Liver (tissue), 9 donors: ENCODE results near the gene RNF144B. TPM values are rescaled to one million over a fixed set of nuclear protein-coding genes. Genes with fewer than 3 reads are reported as not detected.

ENCODE experiments used
- DNase-seq: peaks from one replicate; pipeline ENCODE4 v3.0.0-alpha.2; 2017; ENCODE audit warnings: low spot score
- H3K27ac ChIP-seq, 2 donors: one replicate each; pipeline ENCODE4 v1.7.0; 2013; ENCODE audit warnings: inconsistent platforms in 2 of 2, low read length in 2 of 2, control low read depth in 1 of 2, low read depth in 1 of 2, mild to moderate bottlenecking in 1 of 2
- H3K27me3 ChIP-seq, 4 donors: one replicate each; pipeline versions ENCODE4 v1.6.1 to v1.7.0; 2013; ENCODE audit warnings: low read length in 3 of 4, inconsistent platforms in 1 of 4, mild to moderate bottlenecking in 1 of 4, moderate library complexity in 1 of 4; ENCODE audit not compliant: control insufficient read depth in 4 of 4, insufficient read depth in 4 of 4
- H3K36me3 ChIP-seq, 4 donors: one replicate each; pipeline versions ENCODE4 v1.6.1 to v1.7.0; 2013; ENCODE audit warnings: low read length in 3 of 4, mild to moderate bottlenecking in 3 of 4, low read depth in 1 of 4, moderate library complexity in 1 of 4; ENCODE audit not compliant: control insufficient read depth in 4 of 4, insufficient read depth in 3 of 4
- H3K4me1 ChIP-seq, 4 donors: one replicate each; pipeline versions ENCODE4 v1.6.1 to v1.7.0; 2013; ENCODE audit warnings: low read length in 3 of 4, mild to moderate bottlenecking in 3 of 4, moderate library complexity in 1 of 4; ENCODE audit not compliant: control insufficient read depth in 4 of 4, insufficient read depth in 4 of 4
- H3K4me3 ChIP-seq, 3 donors: one replicate each; pipeline versions ENCODE4 v1.6.1 to v1.7.0; 2013; ENCODE audit warnings: low read length in 3 of 3, control low read depth in 1 of 3, low read depth in 1 of 3, mild to moderate bottlenecking in 1 of 3
- H3K9ac ChIP-seq, 2 donors: one replicate each; pipeline ENCODE4 v1.7.0; 2013; ENCODE audit warnings: low read length in 2 of 2, mild to moderate bottlenecking in 2 of 2, moderate library complexity in 2 of 2, control low read depth in 1 of 2, low read depth in 1 of 2
- H3K9me3 ChIP-seq, 4 donors: one replicate each; pipeline versions ENCODE4 v1.6.1 to v1.7.0; 2013; ENCODE audit warnings: low read length in 3 of 4; ENCODE audit not compliant: control insufficient read depth in 4 of 4
- FOXA2 ChIP-seq: IDR thresholded peaks from 2 replicates; pipeline ENCODE4 v1.6.1; 2016; ENCODE audit warnings: antibody characterized with exemption
- GABPA ChIP-seq, 2 donors: IDR thresholded peaks in 1 of 2; conservative IDR thresholded peaks in 1 of 2; 2 replicates each; pipeline ENCODE4 v1.6.1; 2016; ENCODE audit warnings: antibody characterized with exemption in 2 of 2, mild to moderate bottlenecking in 1 of 2, moderate library complexity in 1 of 2
- HNF4A ChIP-seq, 2 donors: conservative IDR thresholded peaks; 2 replicates each; pipeline ENCODE4 v1.6.1; 2016; ENCODE audit warnings: antibody characterized with exemption in 2 of 2, mild to moderate bottlenecking in 2 of 2
- HNF4G ChIP-seq: IDR thresholded peaks from 2 replicates; pipeline ENCODE4 v1.6.1; 2016; ENCODE audit warnings: antibody characterized with exemption
- JUND ChIP-seq, 2 donors: IDR thresholded peaks; 2 replicates each; pipeline ENCODE4 v1.6.1; 2016; ENCODE audit warnings: antibody characterized with exemption in 2 of 2
- NR2F2 ChIP-seq: IDR thresholded peaks from 2 replicates; pipeline ENCODE4 v1.6.1; 2016; ENCODE audit warnings: antibody characterized with exemption
- RAD21 ChIP-seq, 2 donors: IDR thresholded peaks; 2 replicates each; pipeline ENCODE4 v1.6.1; 2016; ENCODE audit warnings: antibody characterized with exemption in 2 of 2, mild to moderate bottlenecking in 2 of 2
- RXRA ChIP-seq, 2 donors: IDR thresholded peaks; 2 replicates each; pipeline ENCODE4 v1.6.1; 2017 to 2018; ENCODE audit warnings: antibody characterized with exemption in 2 of 2, mild to moderate bottlenecking in 1 of 2
- SP1 ChIP-seq: IDR thresholded peaks from 2 replicates; pipeline ENCODE4 v1.6.1; 2018; ENCODE audit warnings: antibody characterized with exemption, mild to moderate bottlenecking
- TAF1 ChIP-seq: conservative IDR thresholded peaks from 2 replicates; pipeline ENCODE4 v1.6.1; 2016; ENCODE audit warnings: antibody characterized with exemption, mild to moderate bottlenecking
- YY1 ChIP-seq: IDR thresholded peaks from 2 replicates; pipeline ENCODE4 v1.6.1; 2016; ENCODE audit warnings: antibody characterized with exemption, mild to moderate bottlenecking
- WGBS: extraction: QIAGEN DNeasy Blood & Tissue Kit; methylation state at CpG from one replicate; pipeline ENCODE4 v1.1.7; 2013; 5-methylcytosine and 5-hydroxymethylcytosine counted together
- polyA plus RNA-seq, 2 donors: library from polyadenylated mRNA; stranded (reverse) in 1 of 2; unstranded in 1 of 2; fragments of 200-250 nt in 1 of 2; fragments of >200 nt in 1 of 2; fragmentation: Nextera tagmentation in 1 of 2; extraction: Ambion mirVana in 1 of 2; gene quantifications; one replicate each; pipeline versions ENCODE4 v1.2.1 to v1.2.3, GENCODE V29; 2013 to 2015
- total RNA-seq, 2 donors: library from RNA; depleted of rRNA; stranded (reverse); fragments of >200 nt; gene quantifications; one replicate each; pipeline ENCODE4 v1.2.3, GENCODE V29; 2014
- TF ChIP-seq, protein P1 (sequence below): fragments of 150-350 bp; IDR thresholded peaks from 2 replicates; pipeline ENCODE4 v1.5.1; 2017; ENCODE audit warnings: improper control_type of control experiment, low read depth, low read length; ENCODE audit not compliant: missing input control
- TF ChIP-seq, protein P2 (sequence below): IDR thresholded peaks from 2 replicates; pipeline ENCODE4 v1.6.1; 2016; ENCODE audit warnings: antibody characterized with exemption
- TF ChIP-seq, protein P3 (sequence below): IDR thresholded peaks from 2 replicates; pipeline ENCODE4 v1.6.1; 2016; ENCODE audit warnings: antibody characterized with exemption
- TF ChIP-seq, protein P4 (sequence below): IDR thresholded peaks from 2 replicates; pipeline ENCODE4 v1.6.1; 2016; ENCODE audit warnings: antibody characterized with exemption, mild to moderate bottlenecking
- TF ChIP-seq, protein P5 (sequence below): IDR thresholded peaks from 2 replicates; pipeline ENCODE4 v1.6.1; 2016; ENCODE audit warnings: antibody characterized with exemption
- donor health status: healthy.
- donor health status: healthy.
- donor health status: healthy.
- donor health status: healthy.
- donor health status: healthy.

The RNF144B gene
- total and polyA plus RNA-seq, 4 donors = 3.0 to 15.1 (median 7.6) TPM

DNA sequence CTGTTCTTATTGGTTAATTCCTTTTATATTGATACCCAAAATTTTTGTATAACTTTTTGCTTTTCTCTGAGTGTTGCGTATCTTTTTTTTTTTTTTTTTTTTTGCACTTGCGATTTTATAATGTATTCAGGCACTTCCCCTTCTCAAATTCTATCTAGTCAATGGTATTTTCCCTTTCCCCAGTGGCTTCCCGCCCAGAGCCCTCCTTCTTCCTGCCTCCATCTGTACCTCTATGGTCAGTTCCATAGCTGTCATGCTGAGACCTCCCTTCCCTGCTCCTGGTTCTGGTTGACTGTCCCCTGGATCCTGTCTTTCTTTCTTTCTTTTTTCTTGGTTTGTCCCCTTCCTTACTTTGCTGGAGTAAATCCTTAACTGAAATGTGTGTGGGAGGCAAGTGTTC is 94.7 kb downstream of the RNF144B start:
- TF ChIP-seq, protein P1, sequence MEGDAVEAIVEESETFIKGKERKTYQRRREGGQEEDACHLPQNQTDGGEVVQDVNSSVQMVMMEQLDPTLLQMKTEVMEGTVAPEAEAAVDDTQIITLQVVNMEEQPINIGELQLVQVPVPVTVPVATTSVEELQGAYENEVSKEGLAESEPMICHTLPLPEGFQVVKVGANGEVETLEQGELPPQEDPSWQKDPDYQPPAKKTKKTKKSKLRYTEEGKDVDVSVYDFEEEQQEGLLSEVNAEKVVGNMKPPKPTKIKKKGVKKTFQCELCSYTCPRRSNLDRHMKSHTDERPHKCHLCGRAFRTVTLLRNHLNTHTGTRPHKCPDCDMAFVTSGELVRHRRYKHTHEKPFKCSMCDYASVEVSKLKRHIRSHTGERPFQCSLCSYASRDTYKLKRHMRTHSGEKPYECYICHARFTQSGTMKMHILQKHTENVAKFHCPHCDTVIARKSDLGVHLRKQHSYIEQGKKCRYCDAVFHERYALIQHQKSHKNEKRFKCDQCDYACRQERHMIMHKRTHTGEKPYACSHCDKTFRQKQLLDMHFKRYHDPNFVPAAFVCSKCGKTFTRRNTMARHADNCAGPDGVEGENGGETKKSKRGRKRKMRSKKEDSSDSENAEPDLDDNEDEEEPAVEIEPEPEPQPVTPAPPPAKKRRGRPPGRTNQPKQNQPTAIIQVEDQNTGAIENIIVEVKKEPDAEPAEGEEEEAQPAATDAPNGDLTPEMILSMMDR = no peak
- TF ChIP-seq JUND (IDR thresholded peaks at IDR 0.05) (no peak), TAF1 (no peak)
- H3K27ac ChIP-seq = no peak overlapping the region
- H3K9ac ChIP-seq = no peak overlapping the region
- no peaks in the 10 kb centered on the region for H3K36me3 ChIP-seq
- H3K9me3 ChIP-seq = no peaks in the 10 kb centered on the region
- no peak overlapping the region for H3K4me3 ChIP-seq
- H3K4me1 ChIP-seq = no peaks in the 10 kb centered on the region
- no peak for DNase-seq
- no peaks in the 10 kb centered on the region for H3K27me3 ChIP-seq
- 90% methylated on average over 3 of the region's 3 CpGs for WGBS

DNA sequence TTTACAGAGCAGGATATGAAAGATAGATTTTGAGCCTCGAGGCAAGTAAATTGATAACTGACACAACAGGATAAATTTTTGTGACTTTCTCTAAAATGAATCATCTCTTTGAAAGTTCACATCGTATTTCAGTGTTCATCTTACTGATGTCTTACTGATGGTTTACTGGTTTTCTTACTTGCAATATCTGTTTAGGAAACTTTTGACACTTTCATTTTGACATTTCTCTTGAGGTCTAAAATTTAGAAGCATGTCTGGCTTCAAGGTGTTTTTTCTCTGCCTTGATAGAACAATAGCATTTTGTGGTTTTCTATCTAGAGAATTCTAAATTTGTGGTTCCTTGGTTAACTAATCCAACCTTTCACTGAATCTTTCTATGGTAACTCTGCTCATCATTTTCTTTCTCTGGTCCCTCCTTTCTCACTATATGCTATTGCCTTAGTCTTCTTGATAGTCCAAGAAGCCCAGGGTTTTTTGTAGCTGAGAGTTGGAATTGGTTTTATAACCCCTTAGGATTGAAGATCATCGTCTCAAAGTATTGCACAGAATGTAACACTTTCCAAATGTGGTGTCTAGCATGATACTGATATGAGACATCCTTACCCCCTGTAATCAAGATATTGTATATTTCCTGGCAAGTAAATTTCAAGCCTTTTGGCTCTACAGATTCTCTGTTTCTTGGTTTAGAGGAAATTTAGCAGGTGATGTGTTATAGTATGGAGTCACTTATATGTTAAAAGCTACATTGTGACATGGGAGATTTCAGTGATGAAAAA is 98.7 kb downstream of the RNF144B start:
- Histone ChIP-seq H3K27me3 (no peaks in the 10 kb centered on the region), H3K4me3 (no peak overlapping the region), H3K9ac (no peak overlapping the region), H3K9me3 (no peaks in the 10 kb centered on the region), H3K27ac (no peak overlapping the region), H3K36me3 (no peaks in the 10 kb centered on the region), H3K4me1 (no peaks in the 10 kb centered on the region)
- DNase-seq = no peak
- no peak for TF ChIP-seq RXRA (IDR thresholded peaks at IDR 0.05)
- no peak for TF ChIP-seq HNF4A (conservative IDR thresholded peaks at IDR 0.05)
- TF ChIP-seq, protein P1 = no peak
- no peak for TF ChIP-seq HNF4G
- no peak for TF ChIP-seq RAD21 (IDR thresholded peaks at IDR 0.05)
- TF ChIP-seq TAF1 = no peak
- TF ChIP-seq, protein P2, sequence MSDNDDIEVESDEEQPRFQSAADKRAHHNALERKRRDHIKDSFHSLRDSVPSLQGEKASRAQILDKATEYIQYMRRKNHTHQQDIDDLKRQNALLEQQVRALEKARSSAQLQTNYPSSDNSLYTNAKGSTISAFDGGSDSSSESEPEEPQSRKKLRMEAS = no peak
- no peak for TF ChIP-seq NR2F2
- TF ChIP-seq, protein P3, sequence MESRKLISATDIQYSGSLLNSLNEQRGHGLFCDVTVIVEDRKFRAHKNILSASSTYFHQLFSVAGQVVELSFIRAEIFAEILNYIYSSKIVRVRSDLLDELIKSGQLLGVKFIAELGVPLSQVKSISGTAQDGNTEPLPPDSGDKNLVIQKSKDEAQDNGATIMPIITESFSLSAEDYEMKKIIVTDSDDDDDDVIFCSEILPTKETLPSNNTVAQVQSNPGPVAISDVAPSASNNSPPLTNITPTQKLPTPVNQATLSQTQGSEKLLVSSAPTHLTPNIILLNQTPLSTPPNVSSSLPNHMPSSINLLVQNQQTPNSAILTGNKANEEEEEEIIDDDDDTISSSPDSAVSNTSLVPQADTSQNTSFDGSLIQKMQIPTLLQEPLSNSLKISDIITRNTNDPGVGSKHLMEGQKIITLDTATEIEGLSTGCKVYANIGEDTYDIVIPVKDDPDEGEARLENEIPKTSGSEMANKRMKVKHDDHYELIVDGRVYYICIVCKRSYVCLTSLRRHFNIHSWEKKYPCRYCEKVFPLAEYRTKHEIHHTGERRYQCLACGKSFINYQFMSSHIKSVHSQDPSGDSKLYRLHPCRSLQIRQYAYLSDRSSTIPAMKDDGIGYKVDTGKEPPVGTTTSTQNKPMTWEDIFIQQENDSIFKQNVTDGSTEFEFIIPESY = no peak
- no peak for TF ChIP-seq FOXA2
- TF ChIP-seq, protein P4, sequence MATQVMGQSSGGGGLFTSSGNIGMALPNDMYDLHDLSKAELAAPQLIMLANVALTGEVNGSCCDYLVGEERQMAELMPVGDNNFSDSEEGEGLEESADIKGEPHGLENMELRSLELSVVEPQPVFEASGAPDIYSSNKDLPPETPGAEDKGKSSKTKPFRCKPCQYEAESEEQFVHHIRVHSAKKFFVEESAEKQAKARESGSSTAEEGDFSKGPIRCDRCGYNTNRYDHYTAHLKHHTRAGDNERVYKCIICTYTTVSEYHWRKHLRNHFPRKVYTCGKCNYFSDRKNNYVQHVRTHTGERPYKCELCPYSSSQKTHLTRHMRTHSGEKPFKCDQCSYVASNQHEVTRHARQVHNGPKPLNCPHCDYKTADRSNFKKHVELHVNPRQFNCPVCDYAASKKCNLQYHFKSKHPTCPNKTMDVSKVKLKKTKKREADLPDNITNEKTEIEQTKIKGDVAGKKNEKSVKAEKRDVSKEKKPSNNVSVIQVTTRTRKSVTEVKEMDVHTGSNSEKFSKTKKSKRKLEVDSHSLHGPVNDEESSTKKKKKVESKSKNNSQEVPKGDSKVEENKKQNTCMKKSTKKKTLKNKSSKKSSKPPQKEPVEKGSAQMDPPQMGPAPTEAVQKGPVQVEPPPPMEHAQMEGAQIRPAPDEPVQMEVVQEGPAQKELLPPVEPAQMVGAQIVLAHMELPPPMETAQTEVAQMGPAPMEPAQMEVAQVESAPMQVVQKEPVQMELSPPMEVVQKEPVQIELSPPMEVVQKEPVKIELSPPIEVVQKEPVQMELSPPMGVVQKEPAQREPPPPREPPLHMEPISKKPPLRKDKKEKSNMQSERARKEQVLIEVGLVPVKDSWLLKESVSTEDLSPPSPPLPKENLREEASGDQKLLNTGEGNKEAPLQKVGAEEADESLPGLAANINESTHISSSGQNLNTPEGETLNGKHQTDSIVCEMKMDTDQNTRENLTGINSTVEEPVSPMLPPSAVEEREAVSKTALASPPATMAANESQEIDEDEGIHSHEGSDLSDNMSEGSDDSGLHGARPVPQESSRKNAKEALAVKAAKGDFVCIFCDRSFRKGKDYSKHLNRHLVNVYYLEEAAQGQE = no peak
- TF ChIP-seq YY1 = no peak
- TF ChIP-seq SP1 = no peak
- TF ChIP-seq, protein P5, sequence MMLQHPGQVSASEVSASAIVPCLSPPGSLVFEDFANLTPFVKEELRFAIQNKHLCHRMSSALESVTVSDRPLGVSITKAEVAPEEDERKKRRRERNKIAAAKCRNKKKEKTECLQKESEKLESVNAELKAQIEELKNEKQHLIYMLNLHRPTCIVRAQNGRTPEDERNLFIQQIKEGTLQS = no peak
- TF ChIP-seq GABPA (IDR thresholded peaks at IDR 0.05 in 1 of 2, conservative IDR thresholded peaks at IDR 0.05 in 1 of 2) = no peak
- WGBS = 70% methylated on average over 3 of the region's 3 CpGs
